ENCODE measurements around the gene ITPKA.

Gene ITPKA

GRCh38 chr15:41543521-41543870 lies 49.8 kb downstream of the ITPKA start:
- no peak for DNase-seq (ENCODE audit: low read depth)
- no peak for TF ChIP-seq CTCF (conservative IDR thresholded peaks at IDR 0.05; ENCODE audit: low read depth, low read length)
- peak overlapping the region; percentile 96 for H3K4me3 ChIP-seq (ENCODE audit: low read depth, low read length)

GRCh38 chr15:41544650-41545015 lies 51.0 kb downstream of the ITPKA start:
- no peak for DNase-seq (ENCODE audit: low read depth)
- TF ChIP-seq CTCF (conservative IDR thresholded peaks at IDR 0.05; ENCODE audit: low read depth, low read length) = no peak
- no peak overlapping the region for H3K4me3 ChIP-seq (ENCODE audit: low read depth, low read length)

GRCh38 chr15:41545218-41545617 lies 51.5 kb downstream of the ITPKA start:
- no peak for DNase-seq (ENCODE audit: low read depth)
- no peak overlapping the region for H3K4me3 ChIP-seq (ENCODE audit: low read depth, low read length)
- TF ChIP-seq CTCF (conservative IDR thresholded peaks at IDR 0.05; ENCODE audit: low read depth, low read length) = no peak

GRCh38 chr15:41546851-41547786 lies 53.4 kb downstream of the ITPKA start:
- no peak overlapping the region for H3K4me3 ChIP-seq (ENCODE audit: low read depth, low read length)
- peak; percentile 28 for DNase-seq (ENCODE audit: low read depth)
- TF ChIP-seq CTCF (conservative IDR thresholded peaks at IDR 0.05; ENCODE audit: low read depth, low read length) = no peak

- no peak for DNase-seq (ENCODE audit: low read depth)
- TF ChIP-seq CTCF (conservative IDR thresholded peaks at IDR 0.05; ENCODE audit: low read depth, low read length) = no peak
- no peak overlapping the region for H3K4me3 ChIP-seq (ENCODE audit: low read depth, low read length)
Measured at GRCh38 chr15:41550066-41550775, 56.5 kb downstream of the ITPKA start.
